Inflammatory macrophage treated with lipopolysaccharide for 4 hours (primary cell): Measurements from ENCODE around the gene FBXO34.
"Not testable (repeated sequence)": the region's sequence is repeated elsewhere in the genome, so short reads cannot be mapped to it uniquely, and the experiment has no call there.

Source experiments
- DNase-seq: peaks from one replicate; pipeline ENCODE4 v3.0.0-alpha.2; 2020

Gene FBXO34

GRCh38 chr14:55274146-55274545 lies 2.9 kb downstream of the FBXO34 start:
- DNase-seq, result no peak

GRCh38 chr14:55274751-55275150 lies 3.5 kb downstream of the FBXO34 start:
- no peak for DNase-seq

GRCh38 chr14:55276736-55277135 lies 5.5 kb downstream of the FBXO34 start:
- DNase-seq, result no peak

GRCh38 chr14:55277972-55278740 lies 6.9 kb downstream of the FBXO34 start:
- DNase-seq, result peak; percentile 86

- no peak for DNase-seq
These were observed 8.2 kb downstream of the FBXO34 start for GRCh38 chr14:55279384-55279783.

GRCh38 chr14:55281316-55281839 lies 10.2 kb downstream of the FBXO34 start:
- DNase-seq, result no peak

GRCh38 chr14:55285048-55285652 lies 13.9 kb downstream of the FBXO34 start:
- no peak for DNase-seq

- no peak for DNase-seq
These were observed 17.2 kb downstream of the FBXO34 start for GRCh38 chr14:55288439-55288838.

- DNase-seq, result no peak
These were observed 20.4 kb downstream of the FBXO34 start for GRCh38 chr14:55291480-55292081.

GRCh38 chr14:55294603-55295002 lies 23.4 kb downstream of the FBXO34 start:
- no peak for DNase-seq

GRCh38 chr14:55297611-55298499 lies 26.6 kb downstream of the FBXO34 start:
- DNase-seq, result no peak

GRCh38 chr14:55298500-55298822 lies 27.2 kb downstream of the FBXO34 start:
- no peak for DNase-seq

GRCh38 chr14:55301437-55302121 lies 30.4 kb downstream of the FBXO34 start:
- no peak for DNase-seq

- peak; percentile 34 for DNase-seq
These were observed 31.3 kb downstream of the FBXO34 start for GRCh38 chr14:55302367-55303124.

- DNase-seq, result no peak
These were observed 31.9 kb downstream of the FBXO34 start for GRCh38 chr14:55303125-55303499.

GRCh38 chr14:55303691-55304145 lies 32.5 kb downstream of the FBXO34 start:
- DNase-seq, result peak; percentile 67

- DNase-seq, result no peak
These were observed 35.8 kb downstream of the FBXO34 start for GRCh38 chr14:55306938-55307589.

- DNase-seq, result no peak
These were observed 37.9 kb downstream of the FBXO34 start for GRCh38 chr14:55309154-55309553.

- DNase-seq, result no peak
These were observed 38.6 kb downstream of the FBXO34 start for GRCh38 chr14:55309761-55310365.

GRCh38 chr14:55312379-55313030 lies 41.3 kb downstream of the FBXO34 start:
- DNase-seq, result not testable (repeated sequence)
